ENCODE results near the gene L1TD1.
A peak's percentile ranks its signal among the peaks of the same experiment; 100 is the strongest.
"Not testable (repeated sequence)": the region's sequence is repeated elsewhere in the genome, so short reads cannot be mapped to it uniquely, and the experiment has no call there.

L1TD1 gene

GRCh38 chr1:62198781-62199125, 4.1 kb downstream of the L1TD1 start:
- peak; percentile 8 for DNase-seq

- no peak for DNase-seq
These were observed 12.5 kb downstream of the L1TD1 start for GRCh38 chr1:62207187-62207586.

GRCh38 chr1:62208087-62208486, 13.4 kb downstream of the L1TD1 start:
- no peak for DNase-seq

GRCh38 chr1:62208970-62209369, 14.3 kb downstream of the L1TD1 start:
- DNase-seq, result no peak

- DNase-seq, result no peak
These were observed 15.4 kb downstream of the L1TD1 start for GRCh38 chr1:62209931-62210595.

GRCh38 chr1:62210960-62211359, 16.3 kb downstream of the L1TD1 start:
- DNase-seq, result no peak

- DNase-seq, result no peak
These were observed 17.8 kb downstream of the L1TD1 start for GRCh38 chr1:62212411-62212810.

DNA sequence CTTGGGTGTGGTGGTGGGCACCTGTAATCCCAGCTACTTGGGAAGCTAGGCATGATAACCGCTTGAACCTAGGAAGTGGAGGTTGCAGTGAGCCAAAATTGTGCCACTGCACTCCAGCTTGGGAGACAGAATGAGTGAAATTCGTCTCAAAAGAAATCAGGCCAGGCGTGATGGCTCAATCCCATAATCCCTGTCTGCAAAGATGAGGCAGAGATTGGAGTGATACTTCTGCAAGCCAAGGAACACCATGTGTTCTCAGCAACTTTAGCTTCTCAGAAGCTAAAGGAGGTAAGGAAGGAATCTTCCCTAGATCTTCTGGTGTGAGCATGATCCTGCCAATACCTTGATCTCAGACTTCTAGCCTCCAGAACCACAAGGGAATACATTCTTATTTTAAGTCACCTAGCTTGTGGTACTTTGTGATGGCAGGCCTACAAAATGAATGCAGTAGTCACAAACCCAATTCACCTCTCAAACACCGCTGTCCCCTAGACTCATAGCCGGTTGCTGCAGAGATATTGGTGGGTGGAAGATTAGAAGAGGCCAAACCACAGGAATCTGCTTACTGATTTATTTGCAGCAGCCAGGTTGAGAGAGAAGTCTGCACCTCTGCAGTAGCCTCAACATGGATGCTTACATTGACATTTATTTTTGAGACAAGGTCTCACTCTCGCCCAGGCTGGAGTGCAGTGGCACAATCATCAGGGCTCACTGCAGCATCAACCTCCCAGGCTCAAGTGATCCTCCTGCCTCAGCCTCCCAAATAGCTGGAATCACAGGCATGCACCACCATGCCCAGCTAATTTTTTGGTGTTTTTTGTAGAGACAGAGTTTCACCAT, 18.6 kb downstream of the L1TD1 start:
- DNase-seq, result no peak

DNA sequence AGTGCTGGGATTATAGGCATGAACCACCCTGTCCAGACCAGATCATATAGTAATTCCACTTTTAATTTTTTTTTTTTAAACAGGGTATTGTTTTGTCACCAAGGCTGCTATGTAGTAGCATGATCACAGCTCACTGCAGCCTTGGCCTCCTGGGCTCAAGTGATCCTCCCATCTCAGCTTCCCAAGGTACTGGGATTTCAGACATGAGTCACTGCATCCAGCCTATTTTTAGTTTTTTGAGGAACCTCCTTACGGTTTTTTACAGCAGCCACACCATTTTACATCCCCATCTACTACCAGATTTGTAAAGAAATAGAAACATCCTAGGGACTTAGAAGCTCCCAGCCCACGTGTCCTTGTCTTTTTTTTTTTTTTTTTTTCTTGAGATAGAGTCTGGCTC, 24.0 kb downstream of the L1TD1 start:
- DNase-seq, result no peak

- not testable (repeated sequence) for DNase-seq
These were observed 25.8 kb downstream of the L1TD1 start for GRCh38 chr1:62220456-62220855.

DNA sequence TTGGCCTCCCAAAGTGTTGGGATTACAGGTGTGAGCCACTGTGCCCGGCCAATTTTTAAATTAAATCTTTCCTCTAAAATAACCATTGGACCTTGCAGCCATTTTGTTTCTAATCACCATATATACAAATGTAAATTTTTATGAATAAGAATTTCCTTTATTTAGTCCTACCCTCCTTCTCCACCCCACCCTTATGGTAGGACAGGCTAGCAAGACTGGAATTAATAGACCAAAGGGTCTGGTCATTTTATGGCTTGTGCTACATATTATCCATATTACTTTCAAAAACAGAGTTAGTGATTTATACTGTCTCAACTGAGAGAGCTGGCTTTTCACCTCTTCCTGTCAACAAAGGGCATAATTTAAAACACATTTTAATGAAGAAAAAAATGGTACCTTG, 26.5 kb downstream of the L1TD1 start:
- DNase-seq, result no peak

DNA sequence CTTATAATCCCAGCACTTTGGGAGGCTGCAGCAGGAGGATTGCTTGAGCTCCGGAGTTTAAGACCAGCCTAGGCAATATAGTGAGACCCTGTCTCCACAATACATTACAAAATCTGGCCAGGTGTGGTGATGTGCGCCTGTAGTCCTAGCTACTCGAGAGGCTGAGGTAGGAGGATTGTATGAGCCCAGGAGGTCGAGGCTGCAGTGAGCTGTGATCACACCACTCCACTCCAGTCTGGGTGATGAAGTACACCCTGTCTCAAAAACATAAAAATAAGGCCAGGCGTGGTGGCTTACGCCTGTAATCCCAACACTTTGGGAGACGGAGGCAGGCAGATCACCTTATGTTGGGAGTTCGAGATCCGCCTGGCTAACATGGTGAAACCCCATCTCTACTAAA, 27.7 kb downstream of the L1TD1 start:
- DNase-seq, result no peak

GRCh38 chr1:62224182-62224581, 29.5 kb downstream of the L1TD1 start:
- DNase-seq, result no peak

DNA sequence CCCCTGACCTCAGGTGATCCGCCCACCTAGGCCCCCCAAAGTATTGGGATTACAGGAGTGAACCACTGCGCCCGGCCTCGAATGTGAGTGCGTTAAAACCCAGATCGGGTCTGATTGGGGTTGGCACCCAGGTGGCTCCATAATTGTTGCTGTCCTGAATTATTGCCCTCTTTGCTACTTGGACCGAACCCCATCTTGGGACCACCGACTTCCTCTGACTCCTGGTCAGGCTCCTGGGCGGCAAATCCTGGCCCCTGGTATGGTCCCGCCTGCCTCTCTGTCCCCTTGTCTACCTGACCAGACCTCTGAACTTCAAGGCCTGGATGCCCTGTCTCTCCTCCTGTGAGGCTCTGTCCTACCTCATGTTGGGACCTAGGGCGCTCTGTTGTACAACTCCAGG, 32.8 kb downstream of the L1TD1 start:
- DNase-seq, result no peak

GRCh38 chr1:62228136-62228882, 33.7 kb downstream of the L1TD1 start:
- DNase-seq, result no peak

DNA sequence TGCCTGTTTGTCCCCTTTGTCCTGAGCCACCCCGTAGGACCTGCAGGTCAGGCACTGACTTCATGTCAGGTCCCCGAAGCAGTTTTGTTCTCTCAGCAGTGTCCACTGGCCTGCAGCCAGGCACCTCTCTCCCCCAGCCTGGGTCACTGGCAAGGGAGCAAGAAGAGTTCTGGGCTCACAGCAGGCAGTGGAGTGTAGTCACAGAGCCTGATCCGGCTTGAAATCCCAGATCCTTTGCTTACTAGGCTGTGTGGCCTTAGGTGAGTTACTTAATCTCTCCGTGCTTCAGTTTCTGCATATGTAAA, 34.2 kb downstream of the L1TD1 start:
- DNase-seq, result no peak

DNA sequence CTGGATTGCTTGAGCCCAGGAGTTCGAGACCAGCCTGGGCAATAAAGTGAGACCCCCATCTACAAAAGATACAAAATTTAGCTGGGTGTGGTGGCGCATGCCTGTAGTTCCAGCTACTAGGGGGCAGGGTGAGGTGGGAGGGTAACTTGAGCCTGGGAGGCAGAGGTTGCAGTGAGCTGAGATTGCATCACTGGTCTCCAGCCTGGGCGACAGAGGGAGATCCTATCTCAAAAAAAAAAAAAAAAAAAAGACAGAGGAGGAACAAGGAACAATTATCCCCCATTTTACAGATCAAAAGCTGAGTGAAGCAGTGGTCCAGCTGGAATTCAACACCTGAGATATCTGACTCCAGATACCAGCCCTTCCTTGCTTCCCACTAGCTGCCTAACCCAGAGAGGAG, 34.8 kb downstream of the L1TD1 start:
- DNase-seq, result no peak

DNA sequence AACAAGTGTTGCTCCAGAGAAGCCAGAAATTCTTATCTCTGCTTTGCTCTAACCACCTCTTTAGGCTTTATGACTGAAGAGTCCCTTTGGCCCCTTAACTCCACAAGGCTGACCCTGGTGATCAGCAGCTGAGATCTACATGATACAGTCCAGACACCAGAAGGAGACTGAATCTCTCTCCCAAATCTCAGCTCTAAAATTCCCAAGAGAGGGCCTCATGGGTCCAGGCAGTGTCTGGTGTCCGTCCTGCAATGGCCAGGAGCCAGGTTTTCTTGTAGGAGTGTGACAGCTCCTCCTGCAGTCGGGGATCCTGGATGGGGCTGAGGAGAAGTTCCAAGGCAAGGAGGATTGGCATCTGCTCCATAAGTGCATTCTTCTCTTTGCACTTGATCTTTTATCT, 35.3 kb downstream of the L1TD1 start:
- DNase-seq, result no peak

- peak; percentile 76 for DNase-seq
These were observed 36.1 kb downstream of the L1TD1 start for GRCh38 chr1:62230718-62231117.

GRCh38 chr1:62232871-62233278, 38.2 kb downstream of the L1TD1 start:
- DNase-seq, result no peak

DNA sequence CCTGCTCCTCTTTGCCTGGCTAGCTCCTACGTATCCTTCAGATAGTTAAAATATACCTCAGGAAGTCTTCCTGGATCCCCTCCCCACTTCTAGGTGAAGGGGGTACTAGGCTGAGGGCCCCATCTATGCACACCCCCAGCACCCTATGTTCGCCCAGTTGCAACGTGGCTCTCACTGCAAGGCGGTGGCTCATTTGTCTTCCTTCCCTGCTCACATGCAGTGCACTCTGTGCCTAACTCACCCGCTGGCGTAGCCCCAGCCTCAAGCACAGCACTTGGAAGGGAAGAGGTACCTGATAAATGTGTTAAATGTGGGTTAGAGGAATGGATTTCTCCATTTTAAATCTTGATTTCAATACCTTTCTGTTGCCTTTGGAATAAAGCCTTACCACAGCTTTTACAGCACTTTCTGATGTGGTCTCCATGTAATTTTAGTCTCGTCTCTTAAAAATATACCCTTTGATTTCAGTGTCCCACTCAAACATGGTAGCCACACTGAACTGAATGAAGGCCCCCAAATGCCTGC, 39.3 kb downstream of the L1TD1 start:
- no peak for DNase-seq

DNA sequence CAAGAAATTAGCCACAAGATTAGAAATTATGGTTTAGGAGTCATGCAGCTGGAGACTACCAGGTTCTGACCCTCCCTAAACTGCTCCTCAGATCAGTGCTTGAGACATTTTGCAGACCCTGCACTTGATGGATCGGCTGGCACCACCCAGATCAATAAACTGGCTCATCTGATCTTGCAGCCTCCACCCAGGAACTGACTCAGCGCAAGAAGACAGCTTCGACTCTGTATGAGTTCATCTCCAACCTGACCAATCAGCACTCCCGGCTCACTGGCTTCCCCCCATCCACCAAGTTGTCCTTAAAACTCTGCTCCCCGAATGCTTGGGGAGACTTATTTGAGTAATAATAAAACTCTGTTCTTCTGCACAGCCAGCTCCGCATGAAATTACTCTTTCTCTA, 40.0 kb downstream of the L1TD1 start:
- DNase-seq, result no peak

DNA sequence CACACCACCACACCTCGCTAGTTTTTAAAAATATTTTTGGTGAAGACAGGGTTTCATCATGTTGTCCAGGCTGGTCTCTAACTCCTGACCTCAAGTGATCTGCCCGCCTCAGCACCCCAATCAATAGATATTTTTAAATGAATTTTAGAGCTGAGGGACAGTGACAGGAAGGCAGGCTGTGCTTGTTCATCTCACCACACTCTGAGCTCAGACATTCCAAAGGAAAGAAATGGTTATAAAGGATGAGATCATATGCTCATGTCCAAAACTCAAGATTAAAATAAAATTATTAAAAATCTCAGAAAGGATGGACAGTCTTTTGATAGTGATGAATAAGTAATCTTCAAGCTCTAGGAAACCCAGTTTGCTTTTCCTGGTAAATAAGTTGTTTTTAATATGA, 40.9 kb downstream of the L1TD1 start:
- DNase-seq, result no peak

- peak; percentile 17 for DNase-seq
These were observed 42.7 kb downstream of the L1TD1 start for GRCh38 chr1:62237361-62237760.
